Measurements from ENCODE around the gene ANKS3. TPM values are rescaled to one million over a fixed set of nuclear protein-coding genes. Genes with fewer than 3 reads are reported as not detected.

The ANKS3 gene
- polyA plus RNA-seq, 2 of the 4 experiments (the other 2 are of a cell fraction): 22.7 to 27.1 TPM

DNA sequence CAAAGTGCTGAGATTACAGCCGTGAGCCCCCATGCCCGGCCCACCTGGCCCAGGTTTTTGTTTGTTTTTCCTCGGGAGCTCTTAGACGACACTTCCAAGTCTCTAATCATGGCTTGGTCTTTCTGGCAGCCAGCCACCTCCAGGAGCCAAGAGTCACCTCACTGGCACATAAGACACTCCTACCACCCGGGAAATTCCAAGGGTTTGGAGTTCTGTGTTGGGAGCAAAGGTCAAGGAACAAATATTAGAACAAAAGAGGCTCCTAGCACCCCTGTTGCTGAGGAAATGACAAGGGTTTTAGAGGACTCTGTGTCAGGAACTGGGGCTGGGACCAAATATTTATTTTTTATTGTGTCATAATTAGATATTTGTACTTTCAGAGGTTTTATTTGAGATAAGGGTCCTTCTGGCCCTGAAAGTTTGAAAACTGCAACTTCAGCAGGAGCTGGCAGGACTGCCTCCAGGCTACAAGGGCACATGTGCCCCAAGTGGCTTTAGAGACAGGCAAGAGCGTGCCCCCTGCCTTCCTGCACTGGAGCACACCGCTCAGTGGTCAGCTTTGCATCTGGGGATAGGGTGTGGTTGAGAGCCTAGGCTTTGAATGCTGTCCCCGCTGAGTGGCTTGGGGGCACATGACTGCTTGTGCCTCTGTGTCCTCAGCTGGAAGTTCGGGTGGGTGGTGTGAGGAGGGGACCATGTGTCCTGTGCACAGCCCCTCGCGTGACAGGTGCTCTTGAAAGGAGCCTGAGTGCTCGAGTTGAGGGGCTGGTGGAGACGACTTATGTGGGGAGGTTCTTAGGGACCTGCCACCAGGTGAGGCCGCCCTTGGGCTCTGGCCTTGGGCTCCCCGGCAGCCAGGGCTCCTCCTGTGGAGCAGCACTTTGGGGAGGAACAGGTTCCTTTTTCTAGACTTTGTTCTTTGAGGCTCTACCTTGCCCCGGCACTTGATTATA, 79.8 kb downstream of the ANKS3 start:
- H3K9me3 ChIP-seq: no peaks in the 10 kb centered on the region
- POLR2A ChIA-PET: no interaction called here
- H3K4me2 ChIP-seq: peak overlapping the region; percentile 41
- H3K4me3 ChIP-seq: no peak overlapping the region
- WGBS (ENCODE audit: missing lambda C conversion rate): 53% methylated on average over 16 of the region's 16 CpGs
- peak in 1 of 2 experiments; percentile 42; a peak in 3 of 6 replicates for ATAC-seq
- TF ChIP-seq, protein P1, sequence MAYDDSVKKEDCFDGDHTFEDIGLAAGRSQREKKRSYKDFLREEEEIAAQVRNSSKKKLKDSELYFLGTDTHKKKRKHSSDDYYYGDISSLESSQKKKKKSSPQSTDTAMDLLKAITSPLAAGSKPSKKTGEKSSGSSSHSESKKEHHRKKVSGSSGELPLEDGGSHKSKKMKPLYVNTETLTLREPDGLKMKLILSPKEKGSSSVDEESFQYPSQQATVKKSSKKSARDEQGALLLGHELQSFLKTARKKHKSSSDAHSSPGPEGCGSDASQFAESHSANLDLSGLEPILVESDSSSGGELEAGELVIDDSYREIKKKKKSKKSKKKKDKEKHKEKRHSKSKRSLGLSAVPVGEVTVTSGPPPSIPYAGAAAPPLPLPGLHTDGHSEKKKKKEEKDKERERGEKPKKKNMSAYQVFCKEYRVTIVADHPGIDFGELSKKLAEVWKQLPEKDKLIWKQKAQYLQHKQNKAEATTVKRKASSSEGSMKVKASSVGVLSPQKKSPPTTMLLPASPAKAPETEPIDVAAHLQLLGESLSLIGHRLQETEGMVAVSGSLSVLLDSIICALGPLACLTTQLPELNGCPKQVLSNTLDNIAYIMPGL (CRISPR knock-in tag; IDR thresholded peaks at IDR 0.05; ENCODE audit: borderline replicate concordance): no peak
- TF ChIP-seq MAFK (IDR thresholded peaks at IDR 0.05; ENCODE audit: partially characterized antibody): peak; percentile 58
- no peak for FAIRE-seq
- H3K4me1 ChIP-seq: peaks cover 32% of the 10 kb centered on the region
- DNase-seq (ENCODE audit: low read depth in 1 of 2, low spot score in 1 of 2): peak; percentile 44 to 54
- CTCF ChIA-PET: interaction anchor here (1.1 to 1.8 kb wide), 3 partner anchors 18 to 30 kb away, joined by 3 to 4 read pairs (median 4); partner anchors contain the start of gene MGRN1
- peak overlapping the region; percentile 64 to 82 for H3K27ac ChIP-seq

DNA sequence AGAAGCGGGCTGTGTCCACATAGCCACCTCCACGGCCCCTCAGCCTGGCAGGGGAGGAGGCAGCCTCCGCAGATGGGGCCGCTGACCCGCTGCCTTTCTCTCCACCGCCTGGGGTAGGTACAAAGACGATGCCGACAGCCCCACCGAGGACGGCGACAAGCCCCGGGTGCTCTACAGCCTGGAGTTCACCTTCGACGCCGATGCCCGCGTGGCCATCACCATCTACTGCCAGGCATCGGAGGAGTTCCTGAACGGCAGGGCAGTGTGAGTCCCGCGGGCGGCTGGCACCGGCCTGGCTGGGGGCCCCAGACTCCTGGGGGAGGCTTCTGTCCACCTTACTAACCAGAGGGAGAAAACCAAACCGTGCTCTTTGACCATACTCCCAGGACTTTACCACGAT, 81.5 kb downstream of the ANKS3 start:
- ChIA-PET CTCF (interaction anchor here (0.6 to 1.6 kb wide), 2 partner anchors 28 to 247 kb away, joined by 3 to 4 read pairs; partner anchors contain the start of gene MGRN1), POLR2A (no interaction called here)
- 93% methylated on average over 16 of the region's 25 CpGs for WGBS (ENCODE audit: missing lambda C conversion rate)
- Histone ChIP-seq H3K4me3 (no peak overlapping the region), H3K4me2 (peak overlapping the region; percentile 41), H3K9me3 (no peaks in the 10 kb centered on the region), H3K27ac (peak overlapping the region; percentile 54 to 82; a peak in 5 of 6 replicates), H3K4me1 (peaks cover 32% of the 10 kb centered on the region)
- FAIRE-seq (no peak), DNase-seq (ENCODE audit: low read depth in 1 of 2, low spot score in 1 of 2) (no peak), ATAC-seq (no peak)
- TF ChIP-seq CBX8 (IDR thresholded peaks at IDR 0.05): no peak
- TF ChIP-seq, protein P2, sequence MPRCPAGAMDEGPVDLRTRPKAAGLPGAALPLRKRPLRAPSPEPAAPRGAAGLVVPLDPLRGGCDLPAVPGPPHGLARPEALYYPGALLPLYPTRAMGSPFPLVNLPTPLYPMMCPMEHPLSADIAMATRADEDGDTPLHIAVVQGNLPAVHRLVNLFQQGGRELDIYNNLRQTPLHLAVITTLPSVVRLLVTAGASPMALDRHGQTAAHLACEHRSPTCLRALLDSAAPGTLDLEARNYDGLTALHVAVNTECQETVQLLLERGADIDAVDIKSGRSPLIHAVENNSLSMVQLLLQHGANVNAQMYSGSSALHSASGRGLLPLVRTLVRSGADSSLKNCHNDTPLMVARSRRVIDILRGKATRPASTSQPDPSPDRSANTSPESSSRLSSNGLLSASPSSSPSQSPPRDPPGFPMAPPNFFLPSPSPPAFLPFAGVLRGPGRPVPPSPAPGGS (IDR thresholded peaks at IDR 0.05): no peak
- no peak for TF ChIP-seq RFX5 (IDR thresholded peaks at IDR 0.05)
- no peak for TF ChIP-seq NPAS2 (CRISPR knock-in tag; IDR thresholded peaks at IDR 0.05; ENCODE audit: borderline replicate concordance)
- TF ChIP-seq, protein P3, sequence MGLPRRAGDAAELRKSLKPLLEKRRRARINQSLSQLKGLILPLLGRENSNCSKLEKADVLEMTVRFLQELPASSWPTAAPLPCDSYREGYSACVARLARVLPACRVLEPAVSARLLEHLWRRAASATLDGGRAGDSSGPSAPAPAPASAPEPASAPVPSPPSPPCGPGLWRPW (IDR thresholded peaks at IDR 0.05): no peak
- no peak for TF ChIP-seq TP53 (CRISPR knock-in tag; IDR thresholded peaks at IDR 0.05)
- no peak for TF ChIP-seq BHLHE40 (IDR thresholded peaks at IDR 0.05; ENCODE audit: low read depth, low read length)
- TF ChIP-seq TFCP2L1 (CRISPR knock-in tag; IDR thresholded peaks at IDR 0.05): no peak
- TF ChIP-seq HOXB5 (CRISPR knock-in tag; IDR thresholded peaks at IDR 0.05): no peak
- TF ChIP-seq, protein P1 (CRISPR knock-in tag; IDR thresholded peaks at IDR 0.05; ENCODE audit: borderline replicate concordance): no peak
- no peak for TF ChIP-seq CEBPB (IDR thresholded peaks at IDR 0.05)
- TF ChIP-seq SMC3 (IDR thresholded peaks at IDR 0.05): no peak
- TF ChIP-seq ZSCAN20 (CRISPR knock-in tag; IDR thresholded peaks at IDR 0.05): no peak
- no peak for TF ChIP-seq HOXA7 (CRISPR knock-in tag; IDR thresholded peaks at IDR 0.05)
- no peak for TF ChIP-seq SREBF2 (IDR thresholded peaks at IDR 0.05)
- TF ChIP-seq CHD4 (IDR thresholded peaks at IDR 0.05; ENCODE audit: borderline replicate concordance): no peak
- no peak for TF ChIP-seq HOXB13 (CRISPR knock-in tag; IDR thresholded peaks at IDR 0.05; ENCODE audit: low read depth)

Data from A549 (cell line).